ENCODE measurements around the gene LCN9.

GRCh38 chr9:135700525-135700924, 37.4 kb downstream of the LCN9 start:
- TF ChIP-seq POLR2AphosphoS5 (IDR thresholded peaks at IDR 0.05) (no peak), POLR2A (IDR thresholded peaks at IDR 0.05) (no peak), CTCF (IDR thresholded peaks at IDR 0.05) (no peak), EP300 (IDR thresholded peaks at IDR 0.05) (no peak)

Measured in stomach (tissue), 4 donors.